Stimulated activated CD4-positive, alpha-beta T cell treated with anti-CD3 and anti-CD28 coated beads, Interleukin-2, amount 100 ng/mL, for 48 hours (primary cell): ENCODE results near the gene WBP1L.
"Not testable (repeated sequence)": the region's sequence is repeated elsewhere in the genome, so short reads cannot be mapped to it uniquely, and the experiment has no call there.

Experiments used
- DNase-seq, 2 donors: peaks; one replicate each; pipeline ENCODE4 v3.0.0-alpha.2; 2020

Gene WBP1L

GRCh38 chr10:102814453-102814871, 70.7 kb downstream of the WBP1L start:
- no peak for DNase-seq

GRCh38 chr10:102814873-102815661, 71.3 kb downstream of the WBP1L start:
- no peak for DNase-seq

DNA sequence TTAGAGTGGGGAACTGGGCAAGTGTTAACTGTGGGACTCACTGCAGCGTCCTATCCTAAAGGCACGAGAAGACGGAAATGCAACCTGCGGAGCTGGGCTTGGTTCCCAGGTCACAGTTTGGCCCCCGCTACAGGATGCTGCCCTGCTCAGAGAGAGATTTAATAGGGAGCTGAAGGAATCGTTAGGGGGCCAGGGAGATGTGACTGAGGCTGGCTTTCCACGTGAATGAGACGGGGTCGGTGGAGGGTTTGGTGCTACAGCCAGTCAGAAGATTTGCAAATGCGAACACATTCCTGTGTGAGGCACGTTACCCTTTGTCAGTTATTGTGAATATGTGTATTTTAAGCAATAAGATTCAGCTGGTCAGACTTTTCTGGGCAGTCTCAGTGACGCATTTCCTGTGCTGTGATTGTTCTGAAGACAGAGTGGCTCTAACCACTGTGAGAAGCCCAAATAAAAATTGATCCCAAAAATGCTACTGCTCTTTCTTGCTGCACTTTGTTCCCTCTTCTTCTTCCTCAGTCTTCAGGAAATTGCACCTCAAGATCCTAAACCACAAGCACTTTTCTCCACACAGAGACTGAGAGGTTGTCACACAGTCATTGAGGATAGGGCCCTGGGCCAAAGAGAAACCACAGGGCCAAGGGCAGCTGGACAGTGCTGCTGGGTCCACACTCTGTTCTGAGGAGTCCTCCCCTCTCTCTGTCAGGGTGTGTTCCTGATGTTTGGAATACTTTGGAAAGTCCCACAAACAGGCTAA, 72.2 kb downstream of the WBP1L start:
- no peak for DNase-seq

- no peak for DNase-seq
Observed at GRCh38 chr10:102817175-102817574, 73.4 kb downstream of the WBP1L start.

DNA sequence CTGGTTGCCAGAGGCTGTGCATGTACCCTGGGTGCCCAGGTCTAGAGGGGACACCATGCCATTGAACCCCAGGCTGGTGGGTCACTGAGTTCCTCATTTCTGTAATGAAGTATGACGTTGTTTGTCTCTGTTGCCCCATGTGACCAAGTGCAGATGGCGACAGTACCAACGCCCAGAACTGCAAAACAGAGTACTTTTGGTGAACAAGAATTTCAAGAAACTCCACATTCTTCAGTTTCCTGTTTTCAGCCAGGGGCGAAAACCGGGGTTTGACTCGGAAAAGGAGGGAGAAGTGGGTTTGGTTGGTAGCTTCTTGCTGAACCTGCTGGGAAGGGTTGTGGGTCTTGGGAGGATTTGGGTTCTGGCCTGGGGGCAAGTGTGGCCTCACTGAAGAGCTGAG, 75.3 kb downstream of the WBP1L start:
- no peak for DNase-seq

- not testable (repeated sequence) for DNase-seq
Observed at GRCh38 chr10:102820008-102820407, 76.3 kb downstream of the WBP1L start.

DNA sequence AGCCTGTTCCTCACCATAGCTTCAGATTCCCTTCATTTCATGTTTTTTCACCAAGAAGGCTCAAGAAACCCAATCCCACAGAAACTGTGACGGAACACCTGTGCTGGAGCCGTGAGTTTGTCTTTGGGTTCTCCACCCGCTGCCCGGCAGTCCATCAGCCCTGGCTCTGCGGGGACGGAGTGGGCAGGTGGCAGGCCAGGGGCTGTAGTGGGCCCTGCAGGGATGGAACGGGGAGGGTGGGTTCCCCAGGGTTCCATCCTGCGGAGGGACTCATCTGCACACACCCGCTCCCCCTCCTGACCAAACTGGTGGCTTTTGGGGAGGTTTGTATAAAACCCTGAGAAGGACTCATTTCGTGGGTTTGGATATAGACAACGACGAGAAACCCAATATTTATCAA, 78.5 kb downstream of the WBP1L start:
- no peak for DNase-seq

DNA sequence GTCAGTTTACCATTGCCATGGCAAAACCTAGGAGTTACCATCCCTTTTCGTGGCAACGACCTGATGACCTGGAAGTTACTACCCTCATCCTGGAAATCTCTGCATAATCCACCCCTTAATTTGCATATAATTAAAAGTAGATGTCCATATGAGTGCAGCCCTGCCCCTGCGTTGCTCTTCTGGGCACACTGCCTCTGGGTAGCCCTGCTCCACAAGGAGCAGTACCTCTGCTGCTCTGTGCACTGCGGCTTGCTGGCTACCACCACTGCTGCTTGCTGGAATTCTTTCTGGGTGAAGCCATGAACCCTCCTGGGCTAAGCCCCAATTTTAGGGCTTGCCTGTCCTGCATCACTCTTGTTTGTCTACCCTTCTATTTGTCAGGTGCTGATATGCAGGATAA, 80.9 kb downstream of the WBP1L start:
- no peak for DNase-seq

DNA sequence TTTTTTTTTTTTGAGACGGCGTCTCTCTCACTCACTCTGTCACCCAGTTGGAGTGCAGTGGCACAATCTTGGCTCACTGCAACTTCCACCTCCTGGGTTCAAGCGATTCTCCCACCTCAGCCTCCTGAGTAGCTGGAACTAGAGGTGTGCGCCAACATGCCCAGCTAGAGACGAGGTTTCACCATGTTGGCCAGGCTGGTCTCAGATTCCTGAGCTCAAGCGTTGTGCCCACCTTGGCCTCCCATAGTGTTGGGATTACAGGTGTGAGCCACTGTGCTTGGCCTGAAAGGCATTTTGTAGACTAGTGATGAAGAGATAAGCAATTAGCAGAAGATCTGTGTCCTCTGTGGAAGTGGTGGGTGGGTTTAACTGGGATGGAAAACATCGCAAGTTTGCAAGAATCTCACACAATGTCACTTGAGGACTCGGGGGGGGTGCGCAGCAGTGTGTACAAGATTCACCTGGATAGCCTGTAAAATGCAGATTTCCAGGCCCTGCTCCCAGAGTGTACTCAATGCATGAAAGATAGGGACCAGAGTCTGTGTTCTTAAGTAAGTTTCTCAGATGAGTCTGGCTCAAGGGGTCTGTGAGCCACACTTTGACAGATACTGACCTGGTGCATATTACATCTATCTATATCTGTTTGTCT, 82.5 kb downstream of the WBP1L start:
- DNase-seq, result no peak

DNA sequence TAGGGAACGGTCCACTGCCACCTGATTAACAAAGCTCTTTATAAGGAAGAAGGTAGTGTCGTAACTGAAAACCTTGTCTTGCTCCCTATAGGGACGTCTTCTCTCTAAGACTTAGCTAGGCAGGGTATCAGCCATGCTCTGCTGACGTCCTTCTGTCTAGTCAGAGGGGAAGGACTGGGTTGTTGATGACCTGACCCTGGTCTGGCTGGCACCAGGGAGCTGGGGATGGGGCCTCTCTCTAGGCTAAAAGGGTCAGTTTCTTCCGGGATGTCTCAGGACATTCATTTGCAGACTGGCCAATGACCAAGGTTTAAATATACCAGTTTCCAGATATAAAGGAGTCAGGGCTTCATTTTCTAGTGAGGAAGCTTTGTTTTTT, 83.8 kb downstream of the WBP1L start:
- DNase-seq, result no peak

- DNase-seq, result no peak
Observed at GRCh38 chr10:102831322-102832071, 87.7 kb downstream of the WBP1L start.

DNA sequence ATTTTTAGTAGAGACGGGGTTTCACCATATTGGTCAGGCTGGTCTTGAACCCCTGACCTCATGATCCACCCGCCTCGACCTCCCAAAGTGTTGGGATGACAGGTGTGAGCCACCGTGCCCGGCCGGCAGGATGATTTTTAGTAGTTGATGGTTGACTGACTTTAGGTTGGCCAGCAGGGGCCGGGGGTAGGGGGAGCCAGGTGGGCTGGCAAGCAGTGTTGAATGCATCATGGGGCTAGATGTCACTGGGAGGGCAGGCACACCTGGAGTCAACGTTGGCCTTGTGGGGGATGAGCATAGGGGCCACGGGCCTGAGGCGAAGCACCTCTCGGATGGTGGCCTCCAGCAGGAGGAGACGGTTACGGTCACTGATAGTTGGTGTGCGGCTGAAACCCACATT, 88.5 kb downstream of the WBP1L start:
- DNase-seq, result no peak

DNA sequence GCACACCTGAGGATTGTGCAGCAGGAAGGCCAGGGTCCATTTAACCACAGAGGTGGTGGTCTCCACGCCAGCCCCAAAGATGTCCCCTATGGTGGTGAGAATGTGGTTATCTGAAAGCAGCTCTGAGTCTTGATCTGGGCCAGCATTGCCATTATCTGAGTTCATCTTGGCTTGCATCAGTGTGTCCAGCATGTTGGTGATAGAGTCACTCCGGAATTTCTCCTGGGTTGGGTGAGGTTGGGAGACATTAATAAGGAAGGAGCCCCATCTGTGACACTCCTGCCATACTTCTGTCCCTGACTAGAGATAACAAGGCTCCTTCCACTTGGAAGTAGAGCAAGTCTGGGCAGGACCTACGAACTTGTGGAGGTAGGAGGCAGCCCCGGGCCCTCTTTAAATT, 89.2 kb downstream of the WBP1L start:
- DNase-seq, result no peak

GRCh38 chr10:102834143-102834542, 90.4 kb downstream of the WBP1L start:
- DNase-seq, result no peak

DNA sequence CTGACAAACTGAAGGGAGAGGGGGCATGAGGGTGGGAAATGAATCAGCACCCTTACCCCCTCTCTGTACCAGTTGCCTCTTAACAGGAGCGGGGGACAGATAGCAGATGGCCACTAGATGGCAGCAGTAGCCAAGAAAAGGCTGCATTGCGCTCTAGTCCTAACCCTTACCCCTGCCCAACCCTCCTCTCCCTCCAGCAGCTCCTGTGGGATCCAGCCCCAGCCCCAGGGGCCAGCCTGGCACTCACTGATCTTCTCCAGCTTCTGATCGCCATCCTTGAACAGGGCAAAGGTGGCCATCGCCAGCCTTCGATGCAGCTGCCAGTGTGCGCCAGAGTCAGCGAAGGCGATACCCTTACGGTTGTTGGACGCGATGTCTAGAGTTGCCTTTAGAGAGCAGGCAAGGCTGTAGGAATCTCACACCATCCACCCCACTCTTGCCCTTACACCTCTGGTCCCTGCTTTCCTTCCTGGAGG, 91.3 kb downstream of the WBP1L start:
- peak; percentile 74 to 84 for DNase-seq

- DNase-seq, result no peak
Observed at GRCh38 chr10:102837230-102837721, 93.5 kb downstream of the WBP1L start, which contains the start of gene CYP17A1. Gene CYP17A1, minus strand, starts transcription at chr10:102837413. Its CDS starts 52 bp downstream, at chr10:102837361.

DNA sequence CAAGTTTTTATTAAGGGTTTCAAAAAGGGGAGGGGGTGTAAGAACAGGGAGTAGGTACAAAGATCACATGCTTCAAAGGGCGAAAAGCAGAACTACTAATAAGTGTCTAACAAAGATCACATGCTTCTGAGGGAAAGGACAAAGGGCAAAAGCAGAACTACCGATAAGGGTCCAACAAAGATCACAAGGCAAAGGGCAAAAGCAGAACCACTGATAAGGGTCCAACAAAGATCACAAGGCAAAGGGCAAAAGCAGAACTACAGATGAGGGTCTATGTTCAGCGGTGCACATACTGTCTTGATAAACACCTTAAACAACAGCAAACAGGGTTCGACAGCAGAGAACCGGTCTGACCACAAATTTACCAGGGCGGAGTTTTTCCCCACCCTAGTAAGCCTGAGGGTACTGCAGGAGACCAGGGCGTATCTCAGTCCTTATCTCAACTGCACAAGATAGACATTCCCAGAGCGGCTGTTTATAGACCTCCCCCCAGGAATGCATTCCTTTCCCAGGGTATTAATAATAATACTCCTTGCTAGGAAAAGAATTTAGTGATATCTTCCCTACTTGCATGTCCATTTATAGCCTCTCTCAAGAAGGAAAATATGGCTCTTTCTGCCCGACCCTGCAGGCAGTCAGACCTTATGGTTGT, 94.7 kb downstream of the WBP1L start:
- not testable (repeated sequence) for DNase-seq

DNA sequence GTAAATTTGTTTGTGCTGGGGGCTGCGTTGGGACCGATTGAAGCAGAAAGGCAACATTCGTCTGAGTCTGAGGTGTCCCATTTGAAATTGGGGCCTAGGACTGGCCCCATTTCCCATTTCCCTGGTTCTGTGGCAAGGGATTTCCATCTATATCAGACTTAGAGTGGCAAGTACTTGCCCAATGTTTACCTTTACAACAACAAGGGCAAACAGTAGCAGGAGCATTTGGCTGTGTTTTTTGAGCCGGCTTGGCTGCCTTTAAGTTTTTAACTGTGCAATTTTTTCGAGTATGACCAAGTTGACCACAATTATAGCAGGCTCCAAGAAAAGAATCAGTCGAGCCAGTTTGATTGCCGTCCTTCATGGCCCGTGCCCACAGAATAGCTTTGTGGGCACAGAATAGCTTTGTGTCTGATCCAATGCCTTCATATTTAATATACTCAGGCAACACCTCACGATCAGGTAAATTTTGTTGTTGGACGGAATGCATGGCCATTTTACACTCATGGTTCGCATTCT, 98.1 kb downstream of the WBP1L start:
- no peak for DNase-seq

GRCh38 chr10:102843139-102843538, 99.4 kb downstream of the WBP1L start:
- not testable (repeated sequence) for DNase-seq

- DNase-seq, result not testable (repeated sequence)
Observed at GRCh38 chr10:102844190-102844776, 100.5 kb downstream of the WBP1L start.

GRCh38 chr10:102845352-102845902, 101.7 kb downstream of the WBP1L start:
- no peak for DNase-seq
